HG03095 (cell line): Measurements from ENCODE around the gene DOK6.

Experiments
- ATAC-seq: cut with Tn5 transposase; IDR thresholded peaks from one replicate; pipeline ENCODE4 v1.9.1; 2021; ENCODE audit warnings: moderate library complexity; ENCODE audit not compliant: unreplicated experiment

Gene DOK6

GRCh38 chr18:69537183-69537582, 136.5 kb downstream of the DOK6 start:
- no peak for ATAC-seq

GRCh38 chr18:69538849-69539248, 138.2 kb downstream of the DOK6 start:
- ATAC-seq, result no peak

- no peak for ATAC-seq
Observed at GRCh38 chr18:69539404-69539803, 138.7 kb downstream of the DOK6 start.

GRCh38 chr18:69556228-69556627, 155.5 kb downstream of the DOK6 start:
- no peak for ATAC-seq

GRCh38 chr18:69557282-69557681, 156.6 kb downstream of the DOK6 start:
- ATAC-seq, result no peak

- ATAC-seq, result no peak
Observed at GRCh38 chr18:69558052-69558451, 157.4 kb downstream of the DOK6 start.

- ATAC-seq, result no peak
Observed at GRCh38 chr18:69559604-69560003, 158.9 kb downstream of the DOK6 start.

- ATAC-seq, result no peak
Observed at GRCh38 chr18:69564602-69565001, 163.9 kb downstream of the DOK6 start.

GRCh38 chr18:69567813-69568488, 167.3 kb downstream of the DOK6 start:
- ATAC-seq, result no peak

- no peak for ATAC-seq
Observed at GRCh38 chr18:69569133-69569532, 168.4 kb downstream of the DOK6 start.

GRCh38 chr18:69574401-69574800, 173.7 kb downstream of the DOK6 start:
- no peak for ATAC-seq

- ATAC-seq, result peak; percentile 72
Observed at GRCh38 chr18:69580107-69580506, 179.4 kb downstream of the DOK6 start.

GRCh38 chr18:69584429-69584828, 183.7 kb downstream of the DOK6 start:
- no peak for ATAC-seq

GRCh38 chr18:69585696-69586095, 185.0 kb downstream of the DOK6 start:
- ATAC-seq, result no peak

GRCh38 chr18:69586537-69586936, 185.8 kb downstream of the DOK6 start:
- no peak for ATAC-seq

- no peak for ATAC-seq
Observed at GRCh38 chr18:69588301-69588700, 187.6 kb downstream of the DOK6 start.

- no peak for ATAC-seq
Observed at GRCh38 chr18:69590150-69590549, 189.5 kb downstream of the DOK6 start.

- ATAC-seq, result no peak
Observed at GRCh38 chr18:69596345-69596744, 195.7 kb downstream of the DOK6 start.

GRCh38 chr18:69597561-69597960, 196.9 kb downstream of the DOK6 start:
- no peak for ATAC-seq

- no peak for ATAC-seq
Observed at GRCh38 chr18:69599377-69599776, 198.7 kb downstream of the DOK6 start.

- no peak for ATAC-seq
Observed at GRCh38 chr18:69612242-69612641, 211.6 kb downstream of the DOK6 start.

- ATAC-seq, result no peak
Observed at GRCh38 chr18:69616114-69616513, 215.4 kb downstream of the DOK6 start.

- no peak for ATAC-seq
Observed at GRCh38 chr18:69617408-69617807, 216.7 kb downstream of the DOK6 start.
